Naive thymus-derived CD4-positive, alpha-beta T cell (primary cell): ENCODE data around the gene TDRD5. TPM values are rescaled to one million over a fixed set of nuclear protein-coding genes. Genes with fewer than 3 reads are reported as not detected.

Experiments
- ATAC-seq: fragments of 150-1000 bp; cut with Tn5 transposase; 2 replicates; pipeline ENCODE4 v1.10.0; 2021; ENCODE audit warnings: mild to moderate bottlenecking, moderate library complexity
- CTCF ChIA-PET: fragments of 350-600 bp; sonication (Branson Sonifier 250); formaldehyde crosslinking; loops from one replicate; lab custom pipeline; 2021; ENCODE audit warnings: antibody characterized with exemption; lab: Charles Lee
- POLR2A ChIA-PET: fragments of 350-600 bp; sonication (Branson Sonifier 250); formaldehyde crosslinking; loops from one replicate; lab custom pipeline; 2021; ENCODE audit warnings: antibody characterized with exemption, inconsistent platforms; lab: Charles Lee
- DNase-seq, 9 donors: peaks; one replicate each; pipeline versions ENCODE4 v3.0.0 to v3.0.0-alpha.2; 2020 to 2022; ENCODE audit warnings: mixed read lengths in 1 of 9
- H3K27ac ChIP-seq: one replicate; pipeline ENCODE4 v1.7.0; 2013; ENCODE audit warnings: mild to moderate bottlenecking, low read depth, low read length, moderate library complexity
- H3K27me3 ChIP-seq, 2 donors: one replicate each; pipeline ENCODE4 v1.7.0; 2013; ENCODE audit warnings: low read length in 2 of 2, mild to moderate bottlenecking in 2 of 2, moderate library complexity in 2 of 2; ENCODE audit not compliant: control insufficient read depth in 2 of 2, insufficient read depth in 2 of 2
- H3K36me3 ChIP-seq, 3 experiments: 1 replicate in 2 of 3; 2 replicates in 1 of 3; pipeline ENCODE4 v1.7.0; 2013; ENCODE audit warnings: low read length in 3 of 3, mild to moderate bottlenecking in 3 of 3, moderate library complexity in 1 of 3; ENCODE audit not compliant: insufficient read depth in 3 of 3, control insufficient read depth in 2 of 3
- H3K4me1 ChIP-seq, 2 donors: one replicate each; pipeline ENCODE4 v1.7.0; 2013; ENCODE audit warnings: low read length in 2 of 2, mild to moderate bottlenecking in 2 of 2, moderate library complexity in 1 of 2; ENCODE audit not compliant: control insufficient read depth in 2 of 2, insufficient read depth in 2 of 2
- H3K4me3 ChIP-seq: 2 replicates; pipeline ENCODE4 v1.7.0; 2013; ENCODE audit warnings: mild to moderate bottlenecking, low read length
- H3K9me3 ChIP-seq, 3 experiments: 1 replicate in 2 of 3; 2 replicates in 1 of 3; pipeline ENCODE4 v1.7.0; 2013; ENCODE audit warnings: low read length in 3 of 3; ENCODE audit not compliant: control insufficient read depth in 2 of 3
- H3K27ac Mint-ChIP-seq, 9 donors: one replicate each; pipeline ENCODE4 v1.8.0; 2020 to 2022; ENCODE audit warnings: mixed read lengths in 9 of 9, mild to moderate bottlenecking in 8 of 9, moderate library complexity in 5 of 9, inconsistent platforms in 2 of 9
- H3K27me3 Mint-ChIP-seq, 5 donors: one replicate each; pipeline ENCODE4 v1.8.0; 2021 to 2022; ENCODE audit warnings: mixed read lengths in 5 of 5, mild to moderate bottlenecking in 1 of 5
- H3K36me3 Mint-ChIP-seq, 5 donors: one replicate each; pipeline ENCODE4 v1.8.0; 2020 to 2022; ENCODE audit warnings: mixed read lengths in 5 of 5, mild to moderate bottlenecking in 3 of 5, inconsistent platforms in 1 of 5
- H3K4me1 Mint-ChIP-seq, 7 donors: one replicate each; pipeline ENCODE4 v1.8.0; 2020 to 2022; ENCODE audit warnings: mixed read lengths in 7 of 7, mild to moderate bottlenecking in 3 of 7, inconsistent platforms in 1 of 7
- H3K4me3 Mint-ChIP-seq, 10 donors: one replicate each; pipeline ENCODE4 v1.8.0; 2020 to 2022; ENCODE audit warnings: mild to moderate bottlenecking in 10 of 10, mixed read lengths in 10 of 10, moderate library complexity in 6 of 10, inconsistent platforms in 2 of 10
- H3K9me3 Mint-ChIP-seq, 11 donors: one replicate each; pipeline ENCODE4 v1.8.0; 2020 to 2022; ENCODE audit warnings: mixed read lengths in 11 of 11, mild to moderate bottlenecking in 4 of 11, inconsistent platforms in 1 of 11, moderate library complexity in 1 of 11
- intact Hi-C, 2 donors: fragments of 100-400 bp; cut with micrococcal nuclease; formaldehyde crosslinking; loops; one replicate each; pipeline ENCODE4 v1.15.1; 2023
- polyA plus RNA-seq, 2 donors: library from polyadenylated mRNA; unstranded; fragments of 300-500 nt; fragmentation: Illumina TruSeq; gene quantifications; one replicate each; pipeline ENCODE4 v1.2.3, GENCODE V29; 2021
- total RNA-seq, 6 experiments: library from RNA in 5 of 6; stranded (reverse) in 5 of 6; gene quantifications; 1 replicate in 5 of 6; 2 replicates in 1 of 6; pipeline ENCODE4 v1.2.3 and lab custom pipeline; 2021 to 2026

Gene TDRD5
- total and polyA plus RNA-seq, 7 experiments from 2014 or later = not detected

GRCh38 chr1:179598631-179599030 is 7.0 kb downstream of the TDRD5 start:
- intact Hi-C loops = loop anchor here in 1 of 2 donors (2.0 kb wide), 1 partner anchor 518 kb away; no protein-coding TSS in a partner anchor
- Mint-ChIP-seq H3K4me1 (no peaks in the 10 kb centered on the region), H3K27ac (no peak overlapping the region), H3K4me3 (no peak overlapping the region), H3K9me3 (peaks cover 0 to 7% (median 0%) of the 10 kb centered on the region in 11 donors), H3K36me3 (no peaks in the 10 kb centered on the region), H3K27me3 (peaks cover 13 to 54% (median 28%) of the 10 kb centered on the region in 5 donors)
- H3K36me3 ChIP-seq = no peaks in the 10 kb centered on the region
- H3K9me3 ChIP-seq = no peaks in the 10 kb centered on the region
- DNase-seq = no peak
- ChIA-PET CTCF (no interaction called here), POLR2A (no interaction called here)
- ATAC-seq = no peak
- no peaks in the 10 kb centered on the region for H3K4me1 ChIP-seq
- H3K4me3 ChIP-seq = no peak overlapping the region
- no peak overlapping the region for H3K27ac ChIP-seq
- no peaks in the 10 kb centered on the region for H3K27me3 ChIP-seq

- CTCF ChIA-PET = interaction anchor here (0.7 kb wide), 1 partner anchor 1301 kb away, joined by 3 read pairs; no protein-coding TSS in a partner anchor
- H3K4me3 Mint-ChIP-seq = no peak overlapping the region
- DNase-seq (peak in 1 of 9 donors; percentile 3), ATAC-seq (peak; percentile 29)
- POLR2A ChIA-PET = no interaction called here
- H3K27me3 ChIP-seq = no peaks in the 10 kb centered on the region
- H3K27ac ChIP-seq = no peak overlapping the region
- H3K27me3 Mint-ChIP-seq = peaks cover 12 to 47% (median 26%) of the 10 kb centered on the region in 5 donors
- intact Hi-C loops = loop anchor here in 1 of 2 donors (2.0 kb wide), 1 partner anchor 519 kb away; no protein-coding TSS in a partner anchor
- H3K4me1 Mint-ChIP-seq = no peaks in the 10 kb centered on the region
- no peak overlapping the region for H3K4me3 ChIP-seq
- H3K9me3 Mint-ChIP-seq = peaks cover 0 to 13% (median 0%) of the 10 kb centered on the region in 11 donors
- no peaks in the 10 kb centered on the region for H3K36me3 Mint-ChIP-seq
- H3K36me3 ChIP-seq = no peaks in the 10 kb centered on the region
- H3K4me1 ChIP-seq = no peaks in the 10 kb centered on the region
- no peaks in the 10 kb centered on the region for H3K9me3 ChIP-seq
- H3K27ac Mint-ChIP-seq = no peak overlapping the region
Observed at GRCh38 chr1:179599623-179600249, 8.1 kb downstream of the TDRD5 start.

GRCh38 chr1:179601093-179601492 is 9.5 kb downstream of the TDRD5 start:
- POLR2A ChIA-PET = no interaction called here
- Histone ChIP-seq H3K9me3 (no peaks in the 10 kb centered on the region), H3K4me1 (no peaks in the 10 kb centered on the region), H3K27ac (no peak overlapping the region), H3K27me3 (no peaks in the 10 kb centered on the region), H3K4me3 (no peak overlapping the region), H3K36me3 (no peaks in the 10 kb centered on the region)
- Mint-ChIP-seq H3K27ac (no peak overlapping the region), H3K27me3 (peaks cover 10 to 46% (median 29%) of the 10 kb centered on the region in 5 donors), H3K36me3 (no peaks in the 10 kb centered on the region), H3K4me1 (no peaks in the 10 kb centered on the region), H3K9me3 (peaks cover 0 to 13% (median 0%) of the 10 kb centered on the region in 11 donors), H3K4me3 (no peak overlapping the region)
- CTCF ChIA-PET = no interaction called here
- no peak for DNase-seq
- intact Hi-C loops = no loop called here
- ATAC-seq = no peak

- H3K36me3 Mint-ChIP-seq = no peaks in the 10 kb centered on the region
- no peaks in the 10 kb centered on the region for H3K4me1 Mint-ChIP-seq
- Histone ChIP-seq H3K36me3 (no peaks in the 10 kb centered on the region), H3K4me1 (no peaks in the 10 kb centered on the region), H3K9me3 (no peaks in the 10 kb centered on the region), H3K27me3 (no peaks in the 10 kb centered on the region), H3K27ac (no peak overlapping the region), H3K4me3 (no peak overlapping the region)
- H3K27me3 Mint-ChIP-seq = peaks cover 5 to 50% (median 37%) of the 10 kb centered on the region in 5 donors
- H3K27ac Mint-ChIP-seq = no peak overlapping the region
- DNase-seq = no peak
- intact Hi-C loops = no loop called here
- no peak overlapping the region for H3K4me3 Mint-ChIP-seq
- POLR2A ChIA-PET = no interaction called here
- H3K9me3 Mint-ChIP-seq = no peaks in the 10 kb centered on the region
- no peak for ATAC-seq
- CTCF ChIA-PET = no interaction called here
Observed at GRCh38 chr1:179612361-179612760, 20.7 kb downstream of the TDRD5 start.

GRCh38 chr1:179630719-179631118 is 39.1 kb downstream of the TDRD5 start:
- Mint-ChIP-seq H3K4me3 (no peak overlapping the region), H3K27ac (no peak overlapping the region), H3K36me3 (no peaks in the 10 kb centered on the region), H3K4me1 (peaks cover 0 to 2% (median 0%) of the 10 kb centered on the region in 7 donors), H3K27me3 (peaks cover 0 to 6% (median 5%) of the 10 kb centered on the region in 5 donors), H3K9me3 (no peaks in the 10 kb centered on the region)
- no peak for DNase-seq
- Histone ChIP-seq H3K27ac (no peak overlapping the region), H3K9me3 (no peaks in the 10 kb centered on the region), H3K27me3 (no peaks in the 10 kb centered on the region), H3K4me1 (no peaks in the 10 kb centered on the region), H3K36me3 (no peaks in the 10 kb centered on the region), H3K4me3 (no peak overlapping the region)
- ChIA-PET POLR2A (no interaction called here), CTCF (no interaction called here)
- intact Hi-C loops = no loop called here
- no peak for ATAC-seq

- ATAC-seq (no peak), DNase-seq (no peak)
- ChIA-PET CTCF (interaction anchor here (0.7 kb wide), 1 partner anchor 1381 kb away, joined by 4 read pairs; no protein-coding TSS in a partner anchor), POLR2A (no interaction called here)
- H3K36me3 Mint-ChIP-seq = no peaks in the 10 kb centered on the region
- peaks cover 0 to 2% (median 0%) of the 10 kb centered on the region in 7 donors for H3K4me1 Mint-ChIP-seq
- no peak overlapping the region for H3K4me3 ChIP-seq
- H3K27me3 ChIP-seq = no peaks in the 10 kb centered on the region
- no peaks in the 10 kb centered on the region for H3K4me1 ChIP-seq
- no peaks in the 10 kb centered on the region for H3K9me3 ChIP-seq
- H3K4me3 Mint-ChIP-seq = no peak overlapping the region
- intact Hi-C loops = no loop called here
- no peaks in the 10 kb centered on the region for H3K9me3 Mint-ChIP-seq
- no peaks in the 10 kb centered on the region for H3K36me3 ChIP-seq
- H3K27me3 Mint-ChIP-seq = peaks cover 0 to 6% (median 5%) of the 10 kb centered on the region in 5 donors
- no peak overlapping the region for H3K27ac Mint-ChIP-seq
- no peak overlapping the region for H3K27ac ChIP-seq
Observed at GRCh38 chr1:179632868-179633267, 41.2 kb downstream of the TDRD5 start.
